Measurements from ENCODE around the gene IGFBP2. TPM values are rescaled to one million over a fixed set of nuclear protein-coding genes. Genes with fewer than 3 reads are reported as not detected.

The IGFBP2 gene
- total RNA-seq, 1 experiment from 2014 or later = 54.8 TPM

DNA sequence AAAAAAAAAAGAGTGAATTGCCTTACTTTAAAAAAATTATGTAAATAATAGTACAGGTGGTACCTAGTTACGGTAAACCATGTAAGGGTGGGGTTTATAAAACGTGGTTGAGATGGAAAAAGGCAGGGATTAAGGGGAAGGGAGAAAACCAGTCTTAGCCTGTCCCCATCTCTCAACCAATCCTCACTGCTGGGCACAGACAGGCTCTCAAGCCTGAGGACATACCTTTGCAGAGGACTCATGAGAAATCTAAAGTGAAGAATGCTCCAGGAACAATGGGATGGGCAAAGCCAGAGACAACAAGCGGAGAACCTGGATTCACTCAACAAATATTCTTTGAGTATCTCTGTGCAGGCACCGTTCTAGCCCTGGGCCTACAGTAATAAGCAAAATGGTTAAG lies 3.4 kb upstream of the IGFBP2 start:
- H3K4me3 ChIP-seq (ENCODE audit: low read depth in 2 of 2, low read length in 2 of 2) = no peak overlapping the region
- ATAC-seq (no peak), DNase-seq (ENCODE audit: low read depth, low spot score) (no peak)
- CTCF ChIA-PET = no interaction called here
- POLR2A ChIA-PET = no interaction called here
- H3K27me3 ChIP-seq (ENCODE audit: control insufficient read depth, insufficient read depth, low read length) = peaks cover 7% of the 10 kb centered on the region; the same call in 1 of the 2 replicates
- H3K36me3 ChIP-seq (ENCODE audit: control insufficient read depth, insufficient read depth, low read length) = no peaks in the 10 kb centered on the region; the same call in 1 of the 2 replicates
- H3K27ac ChIP-seq (ENCODE audit: low read length) = no peak overlapping the region
- TF ChIP-seq, protein P1, sequence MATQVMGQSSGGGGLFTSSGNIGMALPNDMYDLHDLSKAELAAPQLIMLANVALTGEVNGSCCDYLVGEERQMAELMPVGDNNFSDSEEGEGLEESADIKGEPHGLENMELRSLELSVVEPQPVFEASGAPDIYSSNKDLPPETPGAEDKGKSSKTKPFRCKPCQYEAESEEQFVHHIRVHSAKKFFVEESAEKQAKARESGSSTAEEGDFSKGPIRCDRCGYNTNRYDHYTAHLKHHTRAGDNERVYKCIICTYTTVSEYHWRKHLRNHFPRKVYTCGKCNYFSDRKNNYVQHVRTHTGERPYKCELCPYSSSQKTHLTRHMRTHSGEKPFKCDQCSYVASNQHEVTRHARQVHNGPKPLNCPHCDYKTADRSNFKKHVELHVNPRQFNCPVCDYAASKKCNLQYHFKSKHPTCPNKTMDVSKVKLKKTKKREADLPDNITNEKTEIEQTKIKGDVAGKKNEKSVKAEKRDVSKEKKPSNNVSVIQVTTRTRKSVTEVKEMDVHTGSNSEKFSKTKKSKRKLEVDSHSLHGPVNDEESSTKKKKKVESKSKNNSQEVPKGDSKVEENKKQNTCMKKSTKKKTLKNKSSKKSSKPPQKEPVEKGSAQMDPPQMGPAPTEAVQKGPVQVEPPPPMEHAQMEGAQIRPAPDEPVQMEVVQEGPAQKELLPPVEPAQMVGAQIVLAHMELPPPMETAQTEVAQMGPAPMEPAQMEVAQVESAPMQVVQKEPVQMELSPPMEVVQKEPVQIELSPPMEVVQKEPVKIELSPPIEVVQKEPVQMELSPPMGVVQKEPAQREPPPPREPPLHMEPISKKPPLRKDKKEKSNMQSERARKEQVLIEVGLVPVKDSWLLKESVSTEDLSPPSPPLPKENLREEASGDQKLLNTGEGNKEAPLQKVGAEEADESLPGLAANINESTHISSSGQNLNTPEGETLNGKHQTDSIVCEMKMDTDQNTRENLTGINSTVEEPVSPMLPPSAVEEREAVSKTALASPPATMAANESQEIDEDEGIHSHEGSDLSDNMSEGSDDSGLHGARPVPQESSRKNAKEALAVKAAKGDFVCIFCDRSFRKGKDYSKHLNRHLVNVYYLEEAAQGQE (IDR thresholded peaks at IDR 0.05; ENCODE audit: insufficient read depth in 1 of 2, low read depth in 2 of 2, low read length in 1 of 2) = no peak
- TF ChIP-seq SIN3A (IDR thresholded peaks at IDR 0.05; ENCODE audit: borderline replicate concordance, insufficient read depth, low read depth, low read length) (no peak), POLR2AphosphoS5 (IDR thresholded peaks at IDR 0.05; ENCODE audit: low read depth, low read length) (no peak), TCF7L2 (IDR thresholded peaks at IDR 0.05; ENCODE audit: low read depth, low read length) (no peak)
- TF ChIP-seq, protein P2, sequence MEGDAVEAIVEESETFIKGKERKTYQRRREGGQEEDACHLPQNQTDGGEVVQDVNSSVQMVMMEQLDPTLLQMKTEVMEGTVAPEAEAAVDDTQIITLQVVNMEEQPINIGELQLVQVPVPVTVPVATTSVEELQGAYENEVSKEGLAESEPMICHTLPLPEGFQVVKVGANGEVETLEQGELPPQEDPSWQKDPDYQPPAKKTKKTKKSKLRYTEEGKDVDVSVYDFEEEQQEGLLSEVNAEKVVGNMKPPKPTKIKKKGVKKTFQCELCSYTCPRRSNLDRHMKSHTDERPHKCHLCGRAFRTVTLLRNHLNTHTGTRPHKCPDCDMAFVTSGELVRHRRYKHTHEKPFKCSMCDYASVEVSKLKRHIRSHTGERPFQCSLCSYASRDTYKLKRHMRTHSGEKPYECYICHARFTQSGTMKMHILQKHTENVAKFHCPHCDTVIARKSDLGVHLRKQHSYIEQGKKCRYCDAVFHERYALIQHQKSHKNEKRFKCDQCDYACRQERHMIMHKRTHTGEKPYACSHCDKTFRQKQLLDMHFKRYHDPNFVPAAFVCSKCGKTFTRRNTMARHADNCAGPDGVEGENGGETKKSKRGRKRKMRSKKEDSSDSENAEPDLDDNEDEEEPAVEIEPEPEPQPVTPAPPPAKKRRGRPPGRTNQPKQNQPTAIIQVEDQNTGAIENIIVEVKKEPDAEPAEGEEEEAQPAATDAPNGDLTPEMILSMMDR (IDR thresholded peaks at IDR 0.05) = no peak
- in situ Hi-C loops (cut with HindIII; ENCODE audit: low pct_unique_long_range_greater_than_20kb, low sequenced_read_pairs) (no loop called here), intact Hi-C loops (cut with micrococcal nuclease; ENCODE audit: unreplicated experiment) (no loop called here)
- H3K4me1 ChIP-seq (ENCODE audit: control insufficient read depth, insufficient read depth, low read length) = peaks cover 11% of the 10 kb centered on the region; the same call in 1 of the 2 replicates
- BruUV-seq (replicated peaks) = no TSS peak
- H3K9me3 ChIP-seq (ENCODE audit: control insufficient read depth, insufficient read depth, low read depth, low read length) = no peaks in the 10 kb centered on the region

DNA sequence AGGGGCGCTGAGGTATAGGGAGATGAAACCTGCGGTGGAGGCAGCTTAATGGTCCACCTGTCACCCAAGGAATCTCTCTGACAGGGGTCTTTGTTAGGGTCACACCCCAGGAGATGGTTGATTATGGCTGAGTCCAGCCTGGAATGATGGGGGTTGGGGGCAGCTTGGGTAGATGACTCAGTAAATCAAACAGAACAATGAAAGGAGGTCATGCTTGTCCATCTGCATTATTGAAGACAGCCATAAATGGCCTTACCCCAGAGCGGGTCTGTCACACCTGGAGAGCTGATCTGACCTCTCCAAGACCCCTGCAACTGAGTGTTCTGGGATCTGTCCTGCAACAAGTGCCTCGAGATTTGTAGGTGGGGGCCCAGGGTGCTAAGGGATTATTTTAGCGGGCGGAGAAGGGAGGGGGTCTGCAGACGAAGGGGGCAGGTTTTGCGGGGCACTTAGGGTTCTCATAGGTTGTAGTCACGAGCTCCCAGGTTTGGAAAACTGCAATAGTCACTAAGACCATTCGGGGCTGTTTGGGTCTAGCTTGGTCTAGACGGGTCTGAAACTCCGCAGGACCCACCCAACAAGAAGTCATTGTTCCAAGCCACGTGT lies 771 bp upstream of the IGFBP2 start:
- ChIA-PET CTCF (no interaction called here), POLR2A (no interaction called here)
- Histone ChIP-seq H3K27me3 (ENCODE audit: control insufficient read depth, insufficient read depth, low read length) (peaks cover 7% of the 10 kb centered on the region; the same call in 1 of the 2 replicates), H3K4me1 (ENCODE audit: control insufficient read depth, insufficient read depth, low read length) (peaks cover 13% of the 10 kb centered on the region), H3K4me3 (ENCODE audit: low read depth in 2 of 2, low read length in 2 of 2) (peak overlapping the region; percentile 47 to 52), H3K9me3 (ENCODE audit: control insufficient read depth, insufficient read depth, low read depth, low read length) (no peaks in the 10 kb centered on the region), H3K27ac (ENCODE audit: low read length) (no peak overlapping the region), H3K36me3 (ENCODE audit: control insufficient read depth, insufficient read depth, low read length) (no peaks in the 10 kb centered on the region; the same call in 1 of the 2 replicates)
- no peak for ATAC-seq
- intact Hi-C loops (cut with micrococcal nuclease; ENCODE audit: unreplicated experiment) (no loop called here), in situ Hi-C loops (cut with HindIII; ENCODE audit: low pct_unique_long_range_greater_than_20kb, low sequenced_read_pairs) (no loop called here)
- BruUV-seq (replicated peaks) = no TSS peak
- no peak for DNase-seq (ENCODE audit: low read depth, low spot score)
- TF ChIP-seq, protein P1 (IDR thresholded peaks at IDR 0.05; ENCODE audit: insufficient read depth in 1 of 2, low read depth in 2 of 2, low read length in 1 of 2) = no peak
- TF ChIP-seq, protein P2 (IDR thresholded peaks at IDR 0.05) = no peak
- TF ChIP-seq SIN3A (IDR thresholded peaks at IDR 0.05; ENCODE audit: borderline replicate concordance, insufficient read depth, low read depth, low read length) = no peak
- no peak for TF ChIP-seq TCF7L2 (IDR thresholded peaks at IDR 0.05; ENCODE audit: low read depth, low read length)
